AG04450 (cell line): Measurements from ENCODE around the gene CACNG3. TPM values are rescaled to one million over a fixed set of nuclear protein-coding genes. Genes with fewer than 3 reads are reported as not detected.

Experiments
- CTCF ChIA-PET: fragments of 300-600, 350-600 bp; formaldehyde crosslinking; extraction: SDS; loops from one replicate; lab custom pipeline; 2022; ENCODE audit warnings: antibody characterized with exemption, inconsistent platforms; lab: Charles Lee
- POLR2A ChIA-PET: fragments of 350-600 bp; formaldehyde crosslinking; extraction: SDS; loops from one replicate; lab custom pipeline; 2021; ENCODE audit warnings: antibody characterized with exemption, inconsistent platforms; lab: Yijun Ruan, JAX
- DNase-seq: peaks from one replicate; pipeline ENCODE4 v3.0.0-alpha.2; 2011; ENCODE audit warnings: low read depth, low spot score
- H3K27ac ChIP-seq: one replicate; pipeline ENCODE4 v1.5.1; 2012; ENCODE audit warnings: low read depth, low read length, control low read depth
- H3K27me3 ChIP-seq: one replicate; pipeline ENCODE4 v1.6.0; 2012; ENCODE audit warnings: low read length; ENCODE audit not compliant: control insufficient read depth, insufficient read depth
- H3K4me3 ChIP-seq: 2 replicates; pipeline ENCODE4 v1.5.1; 2011; ENCODE audit warnings: mild to moderate bottlenecking, low read depth, low read length, control low read depth
- H3K9me3 ChIP-seq: 2 replicates; pipeline ENCODE4 v1.5.1; 2012; ENCODE audit warnings: low read length; ENCODE audit not compliant: control insufficient read depth, insufficient read depth
- polyA plus RNA-seq: library from polyadenylated mRNA; depleted of rRNA; stranded (reverse); fragments of >200 nt; gene quantifications from 2 replicates; pipeline ENCODE4 v1.2.3, GENCODE V29; 2011
- TF ChIP-seq, protein P1 (sequence below): IDR thresholded peaks from 2 replicates; pipeline ENCODE4 v1.5.1; 2011; ENCODE audit warnings: low read depth, low read length, control low read depth, inconsistent platforms

CACNG3 gene
- polyA plus RNA-seq, 1 experiment: not detected

- POLR2A ChIA-PET: no interaction called here
- Histone ChIP-seq H3K9me3 (peaks cover 4% of the 10 kb centered on the region), H3K27me3 (no peaks in the 10 kb centered on the region), H3K27ac (no peak overlapping the region), H3K4me3 (no peak overlapping the region)
- TF ChIP-seq, protein P1, sequence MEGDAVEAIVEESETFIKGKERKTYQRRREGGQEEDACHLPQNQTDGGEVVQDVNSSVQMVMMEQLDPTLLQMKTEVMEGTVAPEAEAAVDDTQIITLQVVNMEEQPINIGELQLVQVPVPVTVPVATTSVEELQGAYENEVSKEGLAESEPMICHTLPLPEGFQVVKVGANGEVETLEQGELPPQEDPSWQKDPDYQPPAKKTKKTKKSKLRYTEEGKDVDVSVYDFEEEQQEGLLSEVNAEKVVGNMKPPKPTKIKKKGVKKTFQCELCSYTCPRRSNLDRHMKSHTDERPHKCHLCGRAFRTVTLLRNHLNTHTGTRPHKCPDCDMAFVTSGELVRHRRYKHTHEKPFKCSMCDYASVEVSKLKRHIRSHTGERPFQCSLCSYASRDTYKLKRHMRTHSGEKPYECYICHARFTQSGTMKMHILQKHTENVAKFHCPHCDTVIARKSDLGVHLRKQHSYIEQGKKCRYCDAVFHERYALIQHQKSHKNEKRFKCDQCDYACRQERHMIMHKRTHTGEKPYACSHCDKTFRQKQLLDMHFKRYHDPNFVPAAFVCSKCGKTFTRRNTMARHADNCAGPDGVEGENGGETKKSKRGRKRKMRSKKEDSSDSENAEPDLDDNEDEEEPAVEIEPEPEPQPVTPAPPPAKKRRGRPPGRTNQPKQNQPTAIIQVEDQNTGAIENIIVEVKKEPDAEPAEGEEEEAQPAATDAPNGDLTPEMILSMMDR: no peak
- no peak for DNase-seq
- CTCF ChIA-PET: no interaction called here
Measured at GRCh38 chr16:24357511-24357910, 101.4 kb downstream of the CACNG3 start.

DNA sequence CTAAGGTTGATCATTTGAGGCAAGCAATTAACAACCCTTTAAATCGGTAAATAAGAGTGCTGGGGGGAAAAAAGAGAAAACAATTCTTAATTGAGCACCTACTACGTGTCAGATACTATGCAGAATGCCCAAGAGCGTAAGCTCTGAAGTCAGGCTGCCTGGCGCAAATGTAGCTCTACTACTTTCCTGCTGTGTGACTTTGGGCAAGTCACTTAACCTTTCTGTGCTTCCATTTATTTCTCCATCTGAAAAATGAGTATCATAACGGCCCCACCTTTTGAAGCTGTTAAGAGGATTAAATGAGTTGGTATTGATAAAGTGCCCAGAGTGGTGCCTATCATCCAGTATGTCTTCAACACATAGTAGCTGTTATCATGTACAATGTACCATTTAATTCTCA is 102.0 kb downstream of the CACNG3 start:
- TF ChIP-seq, protein P1: no peak
- no peak for DNase-seq
- H3K27me3 ChIP-seq: no peaks in the 10 kb centered on the region
- ChIA-PET CTCF (no interaction called here), POLR2A (no interaction called here)
- H3K27ac ChIP-seq: no peak overlapping the region
- H3K4me3 ChIP-seq: no peak overlapping the region
- peaks cover 4% of the 10 kb centered on the region for H3K9me3 ChIP-seq

GRCh38 chr16:24359490-24359889 is 103.4 kb downstream of the CACNG3 start:
- H3K27me3 ChIP-seq: no peaks in the 10 kb centered on the region
- no peak overlapping the region for H3K27ac ChIP-seq
- TF ChIP-seq, protein P1: no peak
- H3K9me3 ChIP-seq: peaks cover 4% of the 10 kb centered on the region
- no peak overlapping the region for H3K4me3 ChIP-seq
- no peak for DNase-seq
- POLR2A ChIA-PET: no interaction called here
- CTCF ChIA-PET: interaction anchor here (1.7 kb wide), 1 partner anchor 145 kb away, joined by 5 read pairs; no protein-coding TSS in a partner anchor

DNA sequence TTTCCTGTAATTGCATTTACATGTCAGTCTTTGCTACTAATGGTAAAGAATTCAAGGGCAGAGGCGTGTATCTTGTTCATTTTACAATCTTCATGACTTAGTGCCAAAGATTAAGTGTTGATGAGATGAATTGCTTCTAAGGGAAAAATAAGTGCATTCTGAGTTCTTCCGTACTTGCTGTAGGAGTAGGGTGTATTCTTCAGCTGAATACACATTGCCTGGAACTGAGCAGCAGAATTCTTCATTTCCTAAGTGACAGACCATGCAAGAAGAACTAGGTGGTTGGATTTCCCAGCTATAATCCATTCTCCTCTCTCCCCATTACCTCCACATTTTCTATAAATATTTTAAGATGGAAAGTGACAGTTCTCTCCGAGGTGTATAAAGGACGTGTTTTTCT is 104.8 kb downstream of the CACNG3 start:
- POLR2A ChIA-PET: no interaction called here
- no peak overlapping the region for H3K27ac ChIP-seq
- no peak for DNase-seq
- H3K4me3 ChIP-seq: no peak overlapping the region
- no peaks in the 10 kb centered on the region for H3K27me3 ChIP-seq
- CTCF ChIA-PET: no interaction called here
- TF ChIP-seq, protein P1: no peak
- H3K9me3 ChIP-seq: peaks cover 4% of the 10 kb centered on the region

DNA sequence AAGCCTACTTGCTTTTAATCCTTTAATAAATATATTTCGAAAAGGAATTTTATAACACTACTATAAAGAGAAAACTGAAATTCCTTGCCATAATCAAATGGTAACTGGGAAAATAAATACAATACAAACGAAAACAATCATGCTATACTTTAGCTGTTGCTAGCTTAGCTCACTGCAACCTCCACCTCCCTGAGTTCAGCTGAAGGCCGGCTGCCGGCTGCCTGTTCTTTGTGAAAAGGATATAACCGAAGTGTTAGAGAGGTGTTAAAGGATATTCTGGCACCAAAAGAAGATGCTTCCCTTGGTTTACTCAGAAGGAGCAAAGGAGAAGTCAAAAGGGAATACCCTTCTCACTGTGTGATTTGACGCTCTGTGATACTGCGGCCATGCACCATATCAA is 108.5 kb downstream of the CACNG3 start:
- ChIA-PET POLR2A (no interaction called here), CTCF (no interaction called here)
- TF ChIP-seq, protein P1: no peak
- DNase-seq: no peak
- no peak overlapping the region for H3K4me3 ChIP-seq
- H3K27ac ChIP-seq: no peak overlapping the region
- H3K27me3 ChIP-seq: no peaks in the 10 kb centered on the region
- peaks cover 4% of the 10 kb centered on the region for H3K9me3 ChIP-seq
